GM12874 (cell line): ENCODE measurements around the gene MAPK8IP3.

Experiments used
- TF ChIP-seq, protein P1 (sequence below): IDR thresholded peaks from 2 replicates; pipeline ENCODE4 v1.5.1; 2011; ENCODE audit warnings: low read depth, mild to moderate bottlenecking, control low read depth, low read length, moderate library complexity; ENCODE audit not compliant: insufficient read depth

Gene MAPK8IP3

DNA sequence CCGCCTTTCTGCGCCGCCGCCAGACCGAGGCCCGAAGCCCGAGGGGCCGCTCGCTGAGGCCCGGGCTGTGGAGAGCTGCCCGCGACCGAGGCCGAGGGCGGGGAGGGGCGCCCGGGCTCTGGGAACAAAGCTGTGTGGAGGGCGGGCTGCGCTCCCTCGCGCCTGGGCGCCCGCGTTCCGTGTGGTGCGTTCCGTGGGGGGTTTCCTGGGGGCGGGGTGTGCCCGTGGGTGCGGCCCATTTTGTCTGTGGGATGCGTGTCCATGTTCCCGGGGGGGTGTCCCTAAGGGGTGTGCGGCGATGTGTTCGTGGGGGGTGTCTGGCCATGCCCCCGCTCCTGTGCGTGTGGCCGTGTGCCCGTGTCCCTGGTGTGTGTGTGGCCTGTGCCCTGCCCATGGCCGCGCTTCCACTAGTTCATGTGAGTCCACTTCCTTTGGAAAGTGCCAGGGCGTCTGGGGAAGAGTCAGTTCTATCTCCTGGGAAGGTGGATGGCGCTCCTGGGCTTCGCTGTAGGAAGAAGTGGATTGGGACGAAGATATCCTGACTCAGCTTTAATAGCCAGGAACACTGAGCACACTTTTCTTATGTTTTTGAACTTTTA lies 27.4 kb upstream of the MAPK8IP3 start:
- TF ChIP-seq, protein P1, sequence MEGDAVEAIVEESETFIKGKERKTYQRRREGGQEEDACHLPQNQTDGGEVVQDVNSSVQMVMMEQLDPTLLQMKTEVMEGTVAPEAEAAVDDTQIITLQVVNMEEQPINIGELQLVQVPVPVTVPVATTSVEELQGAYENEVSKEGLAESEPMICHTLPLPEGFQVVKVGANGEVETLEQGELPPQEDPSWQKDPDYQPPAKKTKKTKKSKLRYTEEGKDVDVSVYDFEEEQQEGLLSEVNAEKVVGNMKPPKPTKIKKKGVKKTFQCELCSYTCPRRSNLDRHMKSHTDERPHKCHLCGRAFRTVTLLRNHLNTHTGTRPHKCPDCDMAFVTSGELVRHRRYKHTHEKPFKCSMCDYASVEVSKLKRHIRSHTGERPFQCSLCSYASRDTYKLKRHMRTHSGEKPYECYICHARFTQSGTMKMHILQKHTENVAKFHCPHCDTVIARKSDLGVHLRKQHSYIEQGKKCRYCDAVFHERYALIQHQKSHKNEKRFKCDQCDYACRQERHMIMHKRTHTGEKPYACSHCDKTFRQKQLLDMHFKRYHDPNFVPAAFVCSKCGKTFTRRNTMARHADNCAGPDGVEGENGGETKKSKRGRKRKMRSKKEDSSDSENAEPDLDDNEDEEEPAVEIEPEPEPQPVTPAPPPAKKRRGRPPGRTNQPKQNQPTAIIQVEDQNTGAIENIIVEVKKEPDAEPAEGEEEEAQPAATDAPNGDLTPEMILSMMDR: no peak

DNA sequence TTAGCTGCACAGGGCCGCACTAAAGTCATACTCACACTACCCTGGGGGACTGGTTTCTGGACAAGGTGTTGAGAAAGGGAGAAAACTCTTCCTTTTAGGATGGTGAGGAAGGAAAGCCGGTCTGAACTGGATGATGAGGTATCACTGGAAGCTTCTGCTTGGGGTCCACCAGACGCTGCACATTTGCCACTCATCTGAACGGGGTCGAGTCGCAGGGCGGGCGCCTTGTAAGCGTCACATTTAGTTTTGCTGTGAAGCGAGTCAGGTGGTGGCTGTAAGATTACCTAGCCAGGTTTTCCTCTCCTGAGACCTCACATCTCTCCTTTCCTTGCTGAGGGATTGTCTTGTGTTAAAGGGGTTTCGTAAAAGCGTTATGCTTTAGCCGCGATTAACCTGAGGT lies 25.6 kb upstream of the MAPK8IP3 start:
- TF ChIP-seq, protein P1: no peak

DNA sequence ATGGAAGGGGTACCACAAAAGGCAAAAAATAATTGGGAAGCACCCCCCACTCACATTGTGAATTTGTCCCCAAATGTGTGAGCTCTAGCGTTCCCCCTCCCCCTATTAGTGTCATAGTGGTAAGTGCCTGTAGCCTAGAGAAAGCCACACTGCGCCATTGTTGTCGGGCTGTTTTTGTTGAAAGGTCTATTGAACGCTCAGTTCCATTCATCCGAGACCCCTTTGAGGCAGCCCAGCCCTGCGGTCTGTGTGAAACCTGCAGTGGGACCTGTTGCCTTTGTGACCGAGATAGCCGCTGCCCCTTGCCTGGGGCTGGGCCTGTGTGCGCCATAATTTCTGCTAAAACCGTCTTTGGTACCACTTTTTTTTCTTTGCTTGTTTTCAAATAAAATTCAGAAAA lies 25.0 kb upstream of the MAPK8IP3 start:
- TF ChIP-seq, protein P1: no peak

DNA sequence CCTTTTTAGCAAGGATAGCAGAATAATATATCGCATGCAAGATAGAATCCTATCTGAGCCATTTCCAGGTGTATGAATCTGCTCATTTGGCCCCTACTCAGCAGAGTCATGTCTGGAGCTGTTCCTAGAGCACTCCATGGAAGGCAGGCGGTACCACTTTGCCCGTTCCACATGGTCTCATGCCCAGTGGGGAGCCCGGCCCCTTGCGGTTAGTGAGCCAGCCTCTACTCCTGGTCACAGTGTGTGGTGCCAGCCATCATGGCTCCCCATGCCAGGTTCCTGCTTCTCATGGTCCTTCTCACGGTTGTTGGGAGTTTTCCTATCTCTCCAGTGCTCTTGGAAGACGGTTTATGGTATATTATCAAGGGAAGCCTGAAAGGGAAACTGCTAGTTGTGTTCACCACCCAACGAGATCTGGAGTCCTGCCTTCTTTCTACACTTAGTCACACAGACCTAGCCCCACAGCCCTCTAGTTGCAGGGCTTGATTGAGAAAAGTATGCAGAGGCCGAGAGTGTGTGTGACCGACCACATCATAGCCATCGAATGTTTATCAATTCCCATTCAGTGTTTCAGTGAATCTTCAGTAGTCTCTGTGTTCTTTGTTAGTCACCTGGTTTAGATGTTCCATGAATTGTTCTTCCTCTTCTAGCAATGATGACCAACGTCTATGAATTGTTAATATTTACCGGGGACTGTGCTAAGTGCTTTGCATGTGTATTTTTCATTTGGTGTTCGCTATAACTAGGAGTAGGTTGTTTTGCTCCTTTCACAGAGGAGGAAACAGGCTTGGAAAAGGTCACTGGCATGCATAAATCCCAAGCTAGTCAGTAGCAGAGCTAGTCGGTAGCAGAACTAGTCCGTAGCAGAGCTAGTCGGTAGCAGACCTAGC lies 18.3 kb upstream of the MAPK8IP3 start:
- TF ChIP-seq, protein P1: no peak

DNA sequence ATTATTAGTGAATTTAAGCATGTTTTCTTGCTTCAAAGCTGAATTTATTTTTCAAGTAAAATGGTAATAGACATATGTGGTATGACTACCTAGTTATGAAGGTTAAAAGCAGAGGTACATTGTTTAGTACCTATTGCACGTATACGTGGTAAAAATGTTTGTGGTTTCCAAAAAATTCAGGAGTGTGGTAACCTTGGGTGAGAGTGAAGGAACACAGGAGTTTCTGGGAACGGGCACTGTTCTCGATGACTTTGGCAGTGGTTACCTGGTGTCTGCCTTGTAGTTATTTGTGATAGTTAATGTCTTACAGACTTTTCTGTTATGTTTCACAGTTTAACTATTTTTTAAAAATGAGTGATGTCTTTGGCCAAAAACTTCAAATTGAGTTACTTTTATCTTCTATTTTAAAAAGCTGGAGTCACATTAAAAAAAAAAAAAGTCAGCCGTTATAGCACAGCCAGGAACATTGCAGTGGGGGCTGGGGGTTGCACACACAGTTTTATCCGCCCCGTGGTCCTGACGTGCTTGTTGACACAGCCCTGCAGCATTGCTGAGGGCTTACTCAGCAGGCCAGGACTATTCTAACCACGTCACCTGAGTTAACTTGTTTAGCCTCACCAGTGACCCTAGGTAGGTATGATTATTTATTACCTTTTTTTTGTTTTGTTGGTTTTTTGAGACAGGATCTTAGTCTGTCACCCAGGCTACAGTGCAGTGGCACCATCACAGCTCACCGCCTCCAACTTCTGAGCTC lies 17.0 kb upstream of the MAPK8IP3 start:
- TF ChIP-seq, protein P1: no peak

DNA sequence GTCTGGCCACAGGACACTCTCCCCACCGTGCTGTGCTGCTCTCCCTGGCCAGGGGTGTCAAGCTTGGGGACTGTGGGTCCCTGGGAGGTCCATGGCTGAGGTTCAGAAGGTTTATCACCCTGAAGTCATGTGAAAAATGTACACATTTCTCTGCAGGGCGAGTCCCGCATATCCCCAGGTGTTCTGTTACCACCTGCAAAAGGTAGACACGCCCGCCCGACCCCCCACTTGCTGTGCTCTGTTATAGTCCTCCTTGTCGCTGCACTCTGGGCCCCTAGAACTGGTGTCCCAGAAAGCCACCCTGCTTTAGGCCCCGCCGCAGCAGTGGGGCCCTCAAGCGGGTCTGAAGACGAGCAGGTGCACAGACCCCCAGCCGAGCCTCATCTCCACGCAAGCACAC lies 16.1 kb upstream of the MAPK8IP3 start:
- TF ChIP-seq, protein P1: no peak

DNA sequence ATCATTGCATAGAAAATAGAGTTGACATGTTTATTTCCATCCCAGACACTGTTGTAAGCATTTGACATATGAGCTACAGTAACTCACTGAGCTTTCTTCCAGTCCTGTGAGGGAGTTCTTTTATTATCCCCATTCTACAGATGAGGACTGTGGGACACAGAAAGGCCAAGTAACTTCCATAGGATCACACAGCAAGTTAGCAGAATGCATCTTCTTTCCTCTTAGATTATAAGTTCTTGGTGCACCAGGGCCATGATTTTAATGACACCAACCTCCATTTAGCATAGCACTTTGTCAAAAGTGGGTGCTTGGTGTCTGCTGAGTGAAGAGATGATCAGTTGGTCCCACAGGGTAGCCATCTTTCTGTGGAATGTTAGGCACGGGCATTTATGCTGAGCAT lies 15.2 kb upstream of the MAPK8IP3 start:
- TF ChIP-seq, protein P1: no peak
